HepG2 (cell line): ENCODE data around the gene CATSPERD. TPM values are rescaled to one million over a fixed set of nuclear protein-coding genes. Genes with fewer than 3 reads are reported as not detected.

Experiments used
- AKNA ChIP-seq: sonication (generic); formaldehyde crosslinking; IDR thresholded peaks from 2 replicates; pipeline ENCODE4 v1.4.0; 2020; ENCODE audit warnings: missing genetic modification reagents, borderline replicate concordance
- E2F1 ChIP-seq: sonication (generic); formaldehyde crosslinking; IDR thresholded peaks from 2 replicates; pipeline ENCODE4 v1.5.0; 2020; ENCODE audit warnings: missing genetic modification reagents
- E2F5 ChIP-seq: sonication (generic); formaldehyde crosslinking; conservative IDR thresholded peaks from 2 replicates; pipeline ENCODE4 v1.4.0; 2020; ENCODE audit warnings: missing genetic modification reagents
- EHMT2 ChIP-seq: fragments of 200-600 bp; sonication (generic); IDR thresholded peaks from 2 replicates; pipeline ENCODE4 v1.7.0; 2017; ENCODE audit warnings: antibody characterized with exemption, low read depth, low read length, borderline replicate concordance
- GZF1 ChIP-seq: sonication (generic); formaldehyde crosslinking; IDR thresholded peaks from 2 replicates; pipeline ENCODE4 v1.5.1; 2020; ENCODE audit warnings: mild to moderate bottlenecking, missing genetic modification reagents
- KMT2A ChIP-seq: sonication (generic); formaldehyde crosslinking; IDR thresholded peaks from 2 replicates; pipeline ENCODE4 v1.4.0; 2020; ENCODE audit warnings: missing genetic modification reagents
- PAXIP1 ChIP-seq: sonication (generic); formaldehyde crosslinking; conservative IDR thresholded peaks from 2 replicates; pipeline ENCODE4 v1.4.0; 2020; ENCODE audit warnings: mild to moderate bottlenecking, missing genetic modification reagents, moderate library complexity
- RNF219 ChIP-seq: sonication (generic); formaldehyde crosslinking; IDR thresholded peaks from 2 replicates; pipeline ENCODE4 v1.5.0; 2020; ENCODE audit warnings: mild to moderate bottlenecking, missing genetic modification reagents
- SNAPC2 ChIP-seq: sonication (generic); formaldehyde crosslinking; IDR thresholded peaks from 2 replicates; pipeline ENCODE4 v1.8.1; 2022; ENCODE audit warnings: mild to moderate bottlenecking, missing genetic modification reagents
- THAP8 ChIP-seq: sonication (generic); formaldehyde crosslinking; IDR thresholded peaks from 2 replicates; pipeline ENCODE4 v1.5.1; 2020; ENCODE audit warnings: missing genetic modification reagents, mild to moderate bottlenecking, borderline replicate concordance
- ZBTB1 ChIP-seq: sonication (generic); formaldehyde crosslinking; IDR thresholded peaks from 2 replicates; pipeline ENCODE4 v1.4.0; 2020; ENCODE audit warnings: missing genetic modification reagents, borderline replicate concordance
- ZNF138 ChIP-seq: sonication (generic); formaldehyde crosslinking; IDR thresholded peaks from 2 replicates; pipeline ENCODE4 v1.5.0; 2020; ENCODE audit warnings: mild to moderate bottlenecking, low read depth, missing genetic modification reagents
- ZNF772 ChIP-seq: sonication (generic); formaldehyde crosslinking; IDR thresholded peaks from 2 replicates; pipeline ENCODE4 v1.5.0; 2020; ENCODE audit warnings: mild to moderate bottlenecking, missing genetic modification reagents
- polyA plus RNA-seq, 8 experiments: library from polyadenylated mRNA; depleted of rRNA in 3 of 8; stranded (reverse) in 7 of 8; unstranded in 1 of 8; fragments of >200 nt; fragmentation: Illumina TruSeq in 4 of 8; extraction: Trizol in 4 of 8; gene quantifications; 2 replicates each; pipeline versions ENCODE4 v1.2.1 to v1.2.3, GENCODE V29; 2011 to 2016; ENCODE audit warnings: low read depth in 4 of 8, missing spikeins in 1 of 8, mixed read lengths in 1 of 8; ENCODE audit not compliant: insufficient read depth in 1 of 8
- total RNA-seq, 5 experiments: library from RNA; depleted of rRNA; stranded (reverse); fragments of >200 nt; fragmentation: Illumina TruSeq; extraction: Trizol; gene quantifications; 2 replicates each; pipeline ENCODE4 v1.2.3, GENCODE V29; 2016; ENCODE audit warnings: low read depth in 1 of 5

The CATSPERD gene
- total and polyA plus RNA-seq, 2 of the 13 experiments (the other 11 are each of a cell fraction or from before 2014, with no cell fraction given): 0.04 TPM; not detected in 1

GRCh38 chr19:5690125-5690954 is 30.1 kb upstream of the CATSPERD start, which contains the start of gene RPL36 (continued):
- TF ChIP-seq E2F1 (CRISPR knock-in tag) (peak; percentile 67; the same call in 1 of the 2 replicates), E2F5 (CRISPR knock-in tag) (peak; percentile 30; the same call in 1 of the 2 replicates), AKNA (CRISPR knock-in tag) (peak; percentile 77; the same call in 1 of the 2 replicates), ZNF138 (CRISPR knock-in tag) (0 out of 2 replicates have a peak, but pooled peaks have one; percentile 37), THAP8 (CRISPR knock-in tag) (no peak), RNF219 (CRISPR knock-in tag) (no peak), GZF1 (CRISPR knock-in tag) (no peak; the same call in 1 of the 2 replicates), EHMT2 (no peak), SNAPC2 (no peak), ZNF772 (CRISPR knock-in tag) (peak; percentile 72; the same call in 1 of the 2 replicates), PAXIP1 (peak; percentile 6; the same call in 1 of the 2 replicates), ZBTB1 (CRISPR knock-in tag) (no peak), KMT2A (CRISPR knock-in tag) (no peak; the same call in 1 of the 2 replicates)
